GM21717 (cell line): ENCODE data around the gene VPS29.

Experiments used
- ATAC-seq: cut with Tn5 transposase; IDR thresholded peaks from one replicate; pipeline ENCODE4 v1.9.1; 2021; ENCODE audit warnings: mild to moderate bottlenecking, moderate library complexity; ENCODE audit not compliant: unreplicated experiment

The VPS29 gene

GRCh38 chr12:110451263-110451662 is 50.6 kb downstream of the VPS29 start:
- no peak for ATAC-seq

GRCh38 chr12:110449799-110450497 is 52.0 kb downstream of the VPS29 start, which contains the start of gene ARPC3:
Gene ARPC3 (minus strand): TSS chr12:110450337. CDS start chr12:110450260, 77 bp downstream.
- ATAC-seq: peak; percentile 86

GRCh38 chr12:110444455-110444854 is 57.5 kb downstream of the VPS29 start:
- ATAC-seq: no peak
